HEK293 (cell line): Measurements from ENCODE around the gene CENPB.

ENCODE experiments used
- CTCF ChIA-PET: fragments of 350-600 bp; formaldehyde crosslinking; extraction: SDS; loops from one replicate; lab custom pipeline; 2021; ENCODE audit warnings: antibody characterized with exemption; lab: Yijun Ruan, JAX
- POLR2A ChIA-PET: fragments of 300-600 bp; formaldehyde crosslinking; extraction: SDS; loops from one replicate; lab custom pipeline; 2020; ENCODE audit warnings: antibody characterized with exemption, inconsistent platforms; lab: Yijun Ruan, JAX
- H3K27ac ChIP-seq: fragments of 200-500 bp; sonication (Bioruptor generic); 2 replicates; pipeline ENCODE4 v1.5.1; 2014; ENCODE audit warnings: low read depth, low read length, control low read depth, inconsistent platforms; ENCODE audit errors: extremely low read depth
- H3K36me3 ChIP-seq, 2 experiments: fragments of 200-500 bp in 1 of 2; sonication (Bioruptor generic) in 1 of 2; 1 replicate in 1 of 2; 2 replicates in 1 of 2; pipeline ENCODE4 v1.5.1; 2014 to 2017; ENCODE audit warnings: inconsistent platforms in 2 of 2, low read length in 2 of 2; ENCODE audit not compliant: control insufficient read depth in 2 of 2, insufficient read depth in 1 of 2
- H3K4me1 ChIP-seq: fragments of 200-500 bp; sonication (Bioruptor generic); 2 replicates; pipeline ENCODE4 v1.5.1; 2014; ENCODE audit warnings: mild to moderate bottlenecking, low read length, inconsistent platforms; ENCODE audit not compliant: control insufficient read depth, insufficient read depth
- H3K4me3 ChIP-seq: 2 replicates; pipeline ENCODE4 v1.5.1; 2011; ENCODE audit warnings: low read depth, mild to moderate bottlenecking, control low read depth, low read length, moderate library complexity
- H3K9me3 ChIP-seq: fragments of 200-500 bp; sonication (Bioruptor generic); 2 replicates; pipeline ENCODE4 v1.5.1; 2014; ENCODE audit warnings: low read depth, low read length, inconsistent platforms; ENCODE audit not compliant: control insufficient read depth, insufficient read depth
- GLIS2 ChIP-seq: fragments of 450-650 bp; formaldehyde crosslinking; IDR thresholded peaks from 2 replicates; pipeline ENCODE4 v1.5.1; 2016; ENCODE audit warnings: missing biosample characterization, missing genetic modification characterization
- SP3 ChIP-seq: fragments of 450-650 bp; formaldehyde crosslinking; IDR thresholded peaks from 2 replicates; pipeline ENCODE4 v1.5.1; 2016; ENCODE audit warnings: missing biosample characterization, missing genetic modification characterization
- TCF7L2 ChIP-seq: IDR thresholded peaks from 2 replicates; pipeline ENCODE4 v1.6.1; 2011; ENCODE audit warnings: low read depth, mild to moderate bottlenecking, inconsistent platforms, low read length, moderate library complexity, borderline replicate concordance
- ZBTB11 ChIP-seq: fragments of 450-650 bp; formaldehyde crosslinking; conservative IDR thresholded peaks from 2 replicates; pipeline ENCODE4 v1.5.1; 2016; ENCODE audit warnings: low read depth, missing biosample characterization, missing genetic modification characterization
- ZNF132 ChIP-seq: fragments of 450-650 bp; formaldehyde crosslinking; IDR thresholded peaks from 2 replicates; pipeline ENCODE4 v1.5.1; 2017; ENCODE audit warnings: missing biosample characterization, missing genetic modification characterization, borderline replicate concordance
- ZNF362 ChIP-seq: fragments of 450-650 bp; formaldehyde crosslinking; IDR thresholded peaks from 2 replicates; pipeline ENCODE4 v1.5.1; 2016; ENCODE audit warnings: missing biosample characterization, missing genetic modification characterization
- ZNF366 ChIP-seq: fragments of 450-650 bp; formaldehyde crosslinking; conservative IDR thresholded peaks from 2 replicates; pipeline ENCODE4 v1.5.1; 2016; ENCODE audit warnings: missing biosample characterization, missing genetic modification characterization
- ZNF488 ChIP-seq: fragments of 450-650 bp; formaldehyde crosslinking; IDR thresholded peaks from 2 replicates; pipeline ENCODE4 v1.5.1; 2016; ENCODE audit warnings: missing biosample characterization, missing genetic modification characterization
- ZNF692 ChIP-seq: fragments of 450-650 bp; formaldehyde crosslinking; IDR thresholded peaks from 2 replicates; pipeline ENCODE4 v1.5.1; 2016; ENCODE audit warnings: missing biosample characterization, missing genetic modification characterization
- ZSCAN30 ChIP-seq: fragments of 450-650 bp; IDR thresholded peaks from 2 replicates; pipeline ENCODE4 v1.5.1; 2018; ENCODE audit warnings: missing biosample characterization, mild to moderate bottlenecking, missing genetic modification characterization, moderate library complexity

CENPB gene

GRCh38 chr20:3803289-3803688 lies 16.7 kb upstream of the CENPB start:
- Histone ChIP-seq H3K9me3 (no peaks in the 10 kb centered on the region), H3K27ac (no peak overlapping the region), H3K4me1 (peaks cover 16% of the 10 kb centered on the region), H3K36me3 (peaks cover 26 to 80% of the 10 kb centered on the region in 2 experiments), H3K4me3 (no peak overlapping the region)
- CTCF ChIA-PET = no interaction called here
- TF ChIP-seq ZSCAN30 (tag by site-specific recombination) = no peak
- TF ChIP-seq ZNF692 (tag by site-specific recombination) = 0 out of 2 replicates have a peak, but pooled peaks have one; percentile 37
- TF ChIP-seq, all 188 proteins: peak for 1
- POLR2A ChIA-PET = no interaction called here

- peaks cover 12% of the 10 kb centered on the region for H3K4me1 ChIP-seq
- CTCF ChIA-PET = no interaction called here
- H3K36me3 ChIP-seq = peaks cover 26 to 86% of the 10 kb centered on the region in 2 experiments
- no peak overlapping the region for H3K4me3 ChIP-seq
- no peak overlapping the region for H3K27ac ChIP-seq
- TF ChIP-seq ZNF366 (tag by site-specific recombination) (0 out of 2 replicates have a peak, but pooled peaks have one; percentile 20), ZNF362 (no peak)
- TF ChIP-seq, all 188 proteins: peak for 1
- no peaks in the 10 kb centered on the region for H3K9me3 ChIP-seq
- POLR2A ChIA-PET = interaction anchor here (0.5 kb wide), 1 partner anchor 8 kb away, joined by 3 read pairs; no protein-coding TSS in a partner anchor
Measured at GRCh38 chr20:3802524-3803239, 16.1 kb upstream of the CENPB start.

GRCh38 chr20:3801846-3802245 lies 15.3 kb upstream of the CENPB start:
- POLR2A ChIA-PET = interaction anchor here (1.9 to 2.0 kb wide), 2 partner anchors 12 to 17 kb away, joined by 6 to 7 read pairs; no protein-coding TSS in a partner anchor
- TF ChIP-seq TCF7L2 (no peak), ZNF132 (tag by site-specific recombination) (no peak), ZNF488 (no peak), GLIS2 (tag by site-specific recombination) (0 out of 2 replicates have a peak, but pooled peaks have one; percentile 14), SP3 (tag by site-specific recombination) (no peak), ZBTB11 (no peak)
- Histone ChIP-seq H3K4me1 (peaks cover 12% of the 10 kb centered on the region), H3K36me3 (peaks cover 26 to 90% of the 10 kb centered on the region in 2 experiments), H3K9me3 (no peaks in the 10 kb centered on the region), H3K27ac (no peak overlapping the region), H3K4me3 (no peak overlapping the region)
- CTCF ChIA-PET = interaction anchor here (1.6 kb wide), 1 partner anchor 18 kb away, joined by 10 read pairs; the partner anchor contains the start of gene AP5S1
